Endothelial cell (in vitro differentiated cells): ENCODE measurements around the gene PID1. TPM values are rescaled to one million over a fixed set of nuclear protein-coding genes. Genes with fewer than 3 reads are reported as not detected.

Source experiments
- DNase-seq: peaks from one replicate; pipeline ENCODE4 v3.0.0; 2021; ENCODE audit warnings: low spot score
- H3K27ac Mint-ChIP-seq: one replicate; pipeline ENCODE4 v1.8.0; 2021; ENCODE audit warnings: mixed read lengths, inconsistent platforms; ENCODE audit not compliant: unreplicated experiment
- H3K27me3 Mint-ChIP-seq: one replicate; pipeline ENCODE4 v1.8.0; 2021; ENCODE audit warnings: mild to moderate bottlenecking, moderate library complexity, mixed read lengths, inconsistent platforms; ENCODE audit not compliant: unreplicated experiment
- H3K36me3 Mint-ChIP-seq: one replicate; pipeline ENCODE4 v1.8.0; 2021; ENCODE audit warnings: mild to moderate bottlenecking, low read depth, mixed read lengths, inconsistent platforms; ENCODE audit not compliant: unreplicated experiment
- H3K4me1 Mint-ChIP-seq: one replicate; pipeline ENCODE4 v1.8.0; 2021; ENCODE audit warnings: mild to moderate bottlenecking, mixed read lengths, inconsistent platforms; ENCODE audit not compliant: unreplicated experiment
- H3K4me3 Mint-ChIP-seq: one replicate; pipeline ENCODE4 v1.8.0; 2021; ENCODE audit warnings: mild to moderate bottlenecking, mixed read lengths, inconsistent platforms; ENCODE audit not compliant: unreplicated experiment
- H3K9me3 Mint-ChIP-seq: one replicate; pipeline ENCODE4 v1.8.0; 2021; ENCODE audit warnings: mixed read lengths, inconsistent platforms; ENCODE audit not compliant: unreplicated experiment
- total RNA-seq: library from RNA; stranded (reverse); fragmentation: NEBNext Ultra II Directional; extraction: Animal tissue kit (Norgen Biotek cat#: 25700); gene quantifications from one replicate; pipeline ENCODE4 v1.2.1, GENCODE V29; 2021; ENCODE audit not compliant: unreplicated experiment
- TF ChIP-seq, protein P1 (sequence below): fragments of 200-600 bp; sonication (generic); IDR thresholded peaks from one replicate; pipeline ENCODE4 v1.5.0; 2021; ENCODE audit warnings: antibody characterized with exemption; ENCODE audit not compliant: unreplicated experiment

PID1 gene
- total RNA-seq, 1 donor from 2014 or later: not detected

DNA sequence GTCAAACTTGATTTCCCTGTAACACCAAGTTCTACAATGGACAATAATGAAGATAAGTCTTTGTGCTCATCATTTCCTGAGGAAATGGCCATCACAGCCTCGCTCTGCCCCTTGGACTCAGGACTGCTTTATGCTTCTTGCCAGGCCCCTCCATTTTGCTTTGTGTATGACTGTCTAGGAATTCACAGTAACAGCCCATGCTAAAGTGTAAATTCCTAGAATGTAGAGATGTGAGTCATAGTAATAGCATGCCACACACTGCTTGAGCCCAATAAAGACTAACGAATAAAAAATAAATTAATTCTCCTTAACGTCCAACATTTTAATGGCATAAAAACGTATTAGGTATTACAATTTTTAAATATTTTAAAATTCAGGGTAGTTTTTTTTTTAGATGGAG, 226.5 kb downstream of the PID1 start:
- DNase-seq: no peak

DNA sequence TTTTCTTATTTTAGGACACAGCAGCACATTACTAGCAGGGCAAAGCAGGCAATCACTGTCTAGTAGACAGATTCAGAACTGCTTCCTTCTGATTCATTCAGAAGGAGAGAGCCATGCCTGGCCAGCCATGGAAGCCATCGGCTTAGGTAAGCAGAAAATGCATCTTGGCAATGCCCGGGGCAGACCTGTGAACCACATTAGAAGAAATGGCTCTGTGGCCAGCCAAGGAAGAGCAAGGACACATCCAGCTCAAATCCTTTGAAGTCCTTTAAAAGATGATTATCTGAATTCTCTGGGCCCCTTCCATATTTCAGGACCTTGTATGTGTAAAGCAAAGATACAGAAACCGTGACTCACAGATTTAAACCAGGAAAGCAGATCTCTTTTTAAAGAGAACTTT, 227.4 kb downstream of the PID1 start:
- H3K9me3 Mint-ChIP-seq: no peaks in the 10 kb centered on the region
- TF ChIP-seq, protein P1, sequence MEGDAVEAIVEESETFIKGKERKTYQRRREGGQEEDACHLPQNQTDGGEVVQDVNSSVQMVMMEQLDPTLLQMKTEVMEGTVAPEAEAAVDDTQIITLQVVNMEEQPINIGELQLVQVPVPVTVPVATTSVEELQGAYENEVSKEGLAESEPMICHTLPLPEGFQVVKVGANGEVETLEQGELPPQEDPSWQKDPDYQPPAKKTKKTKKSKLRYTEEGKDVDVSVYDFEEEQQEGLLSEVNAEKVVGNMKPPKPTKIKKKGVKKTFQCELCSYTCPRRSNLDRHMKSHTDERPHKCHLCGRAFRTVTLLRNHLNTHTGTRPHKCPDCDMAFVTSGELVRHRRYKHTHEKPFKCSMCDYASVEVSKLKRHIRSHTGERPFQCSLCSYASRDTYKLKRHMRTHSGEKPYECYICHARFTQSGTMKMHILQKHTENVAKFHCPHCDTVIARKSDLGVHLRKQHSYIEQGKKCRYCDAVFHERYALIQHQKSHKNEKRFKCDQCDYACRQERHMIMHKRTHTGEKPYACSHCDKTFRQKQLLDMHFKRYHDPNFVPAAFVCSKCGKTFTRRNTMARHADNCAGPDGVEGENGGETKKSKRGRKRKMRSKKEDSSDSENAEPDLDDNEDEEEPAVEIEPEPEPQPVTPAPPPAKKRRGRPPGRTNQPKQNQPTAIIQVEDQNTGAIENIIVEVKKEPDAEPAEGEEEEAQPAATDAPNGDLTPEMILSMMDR: no peak
- H3K4me1 Mint-ChIP-seq: no peaks in the 10 kb centered on the region
- H3K4me3 Mint-ChIP-seq: no peak overlapping the region
- H3K36me3 Mint-ChIP-seq: no peaks in the 10 kb centered on the region
- peaks cover 2% of the 10 kb centered on the region for H3K27me3 Mint-ChIP-seq
- H3K27ac Mint-ChIP-seq: no peak overlapping the region
- DNase-seq: no peak

More for the DNA sequence above, 226.5 kb downstream of the PID1 start:
- no peak overlapping the region for H3K27ac Mint-ChIP-seq
- TF ChIP-seq, protein P1: no peak
- no peaks in the 10 kb centered on the region for H3K36me3 Mint-ChIP-seq
- H3K27me3 Mint-ChIP-seq: peaks cover 2% of the 10 kb centered on the region
- H3K9me3 Mint-ChIP-seq: no peaks in the 10 kb centered on the region
- H3K4me1 Mint-ChIP-seq: no peaks in the 10 kb centered on the region
- H3K4me3 Mint-ChIP-seq: no peak overlapping the region

DNA sequence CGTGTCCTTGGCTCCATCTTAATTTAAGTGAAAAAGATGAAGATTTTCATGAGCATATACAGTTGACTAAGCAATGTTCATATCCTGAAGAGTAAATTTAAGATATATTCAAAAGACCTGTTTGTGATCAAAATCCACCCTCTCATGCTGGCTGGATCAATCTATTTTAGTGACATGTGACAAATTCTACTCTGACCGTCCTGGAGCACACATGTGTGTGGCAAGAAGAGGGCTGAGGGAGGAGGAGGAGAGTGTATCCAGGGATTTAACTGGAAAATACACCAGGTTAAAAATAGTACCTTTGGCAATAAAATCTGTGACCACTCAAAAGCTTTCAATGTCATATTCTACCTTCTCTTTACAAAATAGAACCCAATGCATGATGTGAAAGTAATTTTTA, 228.7 kb downstream of the PID1 start:
- no peak for DNase-seq
- no peaks in the 10 kb centered on the region for H3K9me3 Mint-ChIP-seq
- no peaks in the 10 kb centered on the region for H3K36me3 Mint-ChIP-seq
- no peaks in the 10 kb centered on the region for H3K4me1 Mint-ChIP-seq
- H3K27me3 Mint-ChIP-seq: peaks cover 2% of the 10 kb centered on the region
- no peak overlapping the region for H3K27ac Mint-ChIP-seq
- TF ChIP-seq, protein P1: no peak
- H3K4me3 Mint-ChIP-seq: no peak overlapping the region

DNA sequence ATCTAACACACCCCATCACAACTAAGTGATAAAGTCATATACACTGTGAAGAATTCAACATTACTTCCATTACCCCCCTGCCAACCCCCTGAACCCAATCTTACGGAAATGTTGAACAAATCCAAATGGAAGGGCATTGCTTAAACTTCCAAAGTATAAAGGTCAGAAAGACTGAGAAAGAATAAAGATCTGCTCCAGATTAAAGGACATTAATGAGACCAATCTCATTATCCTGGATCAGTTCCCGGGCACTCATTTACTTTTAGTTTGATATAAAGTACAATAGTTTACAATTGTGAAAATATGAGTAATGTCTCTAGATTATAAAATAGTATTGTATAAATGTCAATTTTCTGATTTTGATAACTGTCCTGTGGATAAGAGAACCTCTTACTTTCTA, 229.4 kb downstream of the PID1 start:
- Mint-ChIP-seq H3K27me3 (peaks cover 2% of the 10 kb centered on the region), H3K36me3 (no peaks in the 10 kb centered on the region), H3K4me1 (no peaks in the 10 kb centered on the region), H3K27ac (no peak overlapping the region), H3K9me3 (no peaks in the 10 kb centered on the region), H3K4me3 (no peak overlapping the region)
- TF ChIP-seq, protein P1: no peak
- no peak for DNase-seq

DNA sequence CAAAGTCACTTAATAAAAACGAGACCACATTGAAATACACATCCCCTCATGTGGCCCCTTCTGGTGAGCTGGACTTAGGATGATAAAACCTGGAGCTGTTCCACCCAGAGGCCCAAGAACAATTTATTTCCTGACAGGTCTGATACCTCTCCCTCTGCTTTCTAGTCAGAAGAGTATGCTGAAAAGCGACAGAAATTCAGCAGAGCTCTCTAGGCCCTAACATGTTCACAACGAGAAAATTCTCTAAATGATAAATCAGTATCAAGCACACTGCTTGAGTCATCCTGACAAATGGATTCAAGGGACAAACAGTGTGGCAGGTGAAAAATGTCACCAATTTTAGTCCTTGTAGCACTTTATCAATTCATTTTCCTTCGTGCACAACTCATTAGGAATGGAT, 233.5 kb downstream of the PID1 start:
- TF ChIP-seq, protein P1: no peak
- H3K4me3 Mint-ChIP-seq: no peak overlapping the region

More for the DNA sequence above, 233.5 kb downstream of the PID1 start:
- Mint-ChIP-seq H3K9me3 (no peaks in the 10 kb centered on the region), H3K27ac (no peak overlapping the region), H3K4me1 (no peaks in the 10 kb centered on the region), H3K36me3 (no peaks in the 10 kb centered on the region), H3K27me3 (peaks cover 2% of the 10 kb centered on the region)
- no peak for DNase-seq
